GM12875 (cell line): ENCODE data around the gene AKAP14.
"Not testable (repeated sequence)": the region's sequence is repeated elsewhere in the genome, so short reads cannot be mapped to it uniquely, and the experiment has no call there.

Experiments used
- H3K4me3 ChIP-seq: one replicate; pipeline ENCODE4 v1.5.1; 2011; ENCODE audit warnings: low read depth, low read length, control low read depth
- CTCF ChIP-seq: IDR thresholded peaks from 2 replicates; pipeline ENCODE4 v1.5.1; 2011; ENCODE audit warnings: low read depth, mild to moderate bottlenecking, control low read depth, inconsistent platforms, low read length, moderate library complexity, borderline replicate concordance; ENCODE audit not compliant: insufficient read depth

The AKAP14 gene

GRCh38 chrX:119941336-119941735 is 45.6 kb downstream of the AKAP14 start:
- no peak overlapping the region for H3K4me3 ChIP-seq
- no peak for TF ChIP-seq CTCF

- TF ChIP-seq CTCF, result no peak
- peak overlapping the region; percentile 86 for H3K4me3 ChIP-seq
Observed at GRCh38 chrX:119942173-119942819, 46.6 kb downstream of the AKAP14 start.

- H3K4me3 ChIP-seq, result peak overlapping the region; percentile 86
- TF ChIP-seq CTCF, result no peak
Observed at GRCh38 chrX:119942831-119943184, 47.1 kb downstream of the AKAP14 start.

- H3K4me3 ChIP-seq, result peak within 1 kb of the TSS; percentile 86
- no peak for TF ChIP-seq CTCF
Observed at GRCh38 chrX:119943185-119943988, 47.7 kb downstream of the AKAP14 start, which contains the start of gene NKAP. NKAP (minus strand) TSS chrX:119943751; CDS start chrX:119943605, 146 bp downstream.

GRCh38 chrX:119945481-119945880 is 49.8 kb downstream of the AKAP14 start:
- no peak for TF ChIP-seq CTCF
- no peak overlapping the region for H3K4me3 ChIP-seq

- TF ChIP-seq CTCF, result 0 out of 2 replicates have a peak, but pooled peaks have one; percentile 8
- no peak overlapping the region for H3K4me3 ChIP-seq
Observed at GRCh38 chrX:119948381-119948780, 52.7 kb downstream of the AKAP14 start.

GRCh38 chrX:119954374-119954773 is 58.7 kb downstream of the AKAP14 start:
- TF ChIP-seq CTCF, result no peak
- no peak overlapping the region for H3K4me3 ChIP-seq

- not testable (repeated sequence) for H3K4me3 ChIP-seq
Observed at GRCh38 chrX:119955807-119956570, 60.3 kb downstream of the AKAP14 start.
